GM23248 (cell line): Measurements from ENCODE around the gene COL23A1. TPM values are rescaled to one million over a fixed set of nuclear protein-coding genes. Genes with fewer than 3 reads are reported as not detected.

ENCODE experiments used
- DNase-seq: peaks from one replicate; pipeline ENCODE4 v3.0.0-alpha.2; 2015
- H2AFZ ChIP-seq: fragments of 200-600 bp; sonication (generic); 2 replicates; pipeline ENCODE4 v1.6.1; 2016; ENCODE audit warnings: antibody characterized with exemption
- H3F3A ChIP-seq: fragments of 200-600 bp; sonication (generic); 2 replicates; pipeline ENCODE4 v1.6.1; 2016; ENCODE audit warnings: mild to moderate bottlenecking, antibody characterized with exemption, mixed run types; ENCODE audit not compliant: insufficient read depth
- H3K27ac ChIP-seq: fragments of 200-600 bp; sonication (generic); 2 replicates; pipeline ENCODE4 v1.5.1; 2016; ENCODE audit warnings: mild to moderate bottlenecking
- H3K27me3 ChIP-seq: fragments of 200-600 bp; sonication (generic); replicated peaks from 2 replicates; pipeline ENCODE4 v1.6.1; 2016; ENCODE audit warnings: mild to moderate bottlenecking; ENCODE audit not compliant: insufficient read depth
- H3K36me3 ChIP-seq: fragments of 200-600 bp; sonication (generic); 2 replicates; pipeline ENCODE4 v1.6.1; 2016; ENCODE audit warnings: low read depth, mild to moderate bottlenecking
- H3K4me1 ChIP-seq: fragments of 200-600 bp; sonication (generic); 2 replicates; pipeline ENCODE4 v1.6.1; 2016; ENCODE audit warnings: mild to moderate bottlenecking; ENCODE audit not compliant: insufficient read depth
- H3K4me2 ChIP-seq: fragments of 200-600 bp; sonication (generic); one replicate; pipeline ENCODE4 v1.6.1; 2016; ENCODE audit warnings: mild to moderate bottlenecking; ENCODE audit not compliant: unreplicated experiment
- H3K4me3 ChIP-seq: fragments of 200-600 bp; sonication (generic); 2 replicates; pipeline ENCODE4 v1.5.1; 2016; ENCODE audit warnings: mild to moderate bottlenecking
- H3K79me2 ChIP-seq: fragments of 200-600 bp; sonication (generic); 2 replicates; pipeline ENCODE4 v1.6.1; 2016; ENCODE audit warnings: mild to moderate bottlenecking; ENCODE audit not compliant: insufficient read depth
- H3K9ac ChIP-seq: fragments of 200-600 bp; sonication (generic); 2 replicates; pipeline ENCODE4 v1.6.1; 2016; ENCODE audit warnings: mild to moderate bottlenecking
- H3K9me2 ChIP-seq: fragments of 200-600 bp; sonication (generic); 2 replicates; pipeline ENCODE4 v1.6.1; 2016; ENCODE audit warnings: mixed run types, mild to moderate bottlenecking, moderate library complexity; ENCODE audit not compliant: insufficient read depth
- H3K9me3 ChIP-seq: fragments of 200-600 bp; sonication (generic); one replicate; pipeline ENCODE4 v1.6.1; 2017; ENCODE audit warnings: low read depth
- H4K20me1 ChIP-seq: fragments of 200-600 bp; sonication (generic); 2 replicates; pipeline ENCODE4 v1.6.0; 2016; ENCODE audit not compliant: insufficient read depth
- EZH2 ChIP-seq: fragments of 200-600 bp; sonication (generic); IDR thresholded peaks from 2 replicates; pipeline ENCODE4 v1.6.1; 2018; ENCODE audit warnings: antibody characterized with exemption, mild to moderate bottlenecking; ENCODE audit not compliant: insufficient read depth, poor library complexity, severe bottlenecking
- EZH2phosphoT487 ChIP-seq: fragments of 200-600 bp; sonication (generic); IDR thresholded peaks from 2 replicates; pipeline ENCODE4 v1.6.1; 2018; ENCODE audit warnings: antibody characterized with exemption, moderate library complexity, mild to moderate bottlenecking, low read depth; ENCODE audit not compliant: insufficient read depth
- WGBS, 2 experiments: methylation state at CpG; one replicate each; pipeline ENCODE4 v1.1.6; 2015 to 2017; ENCODE audit warnings: low lambda C conversion rate in 2 of 2, low coverage in 1 of 2; ENCODE audit errors: missing lambda C conversion rate in 2 of 2; 5-methylcytosine and 5-hydroxymethylcytosine counted together
- in situ Hi-C: fragments of 300-500 bp; cut with MboI; formaldehyde crosslinking; loops from 2 replicates; pipeline ENCODE4 v1.15.0; 2020
- polyA plus RNA-seq: library from polyadenylated mRNA; unstranded; fragments of >200 nt; fragmentation: Nextera tagmentation; extraction: Ambion mirVana; gene quantifications from 2 replicates; pipeline ENCODE4 v1.2.1, GENCODE V29; 2016
- total RNA-seq: library from RNA; depleted of rRNA; stranded (reverse); fragments of >200 nt; shearing (Covaris generic); gene quantifications from 2 replicates; pipeline ENCODE4 v1.2.3, GENCODE V29; 2014

The COL23A1 gene
- total and polyA plus RNA-seq, 2 experiments from 2014 or later, result not detected

DNA sequence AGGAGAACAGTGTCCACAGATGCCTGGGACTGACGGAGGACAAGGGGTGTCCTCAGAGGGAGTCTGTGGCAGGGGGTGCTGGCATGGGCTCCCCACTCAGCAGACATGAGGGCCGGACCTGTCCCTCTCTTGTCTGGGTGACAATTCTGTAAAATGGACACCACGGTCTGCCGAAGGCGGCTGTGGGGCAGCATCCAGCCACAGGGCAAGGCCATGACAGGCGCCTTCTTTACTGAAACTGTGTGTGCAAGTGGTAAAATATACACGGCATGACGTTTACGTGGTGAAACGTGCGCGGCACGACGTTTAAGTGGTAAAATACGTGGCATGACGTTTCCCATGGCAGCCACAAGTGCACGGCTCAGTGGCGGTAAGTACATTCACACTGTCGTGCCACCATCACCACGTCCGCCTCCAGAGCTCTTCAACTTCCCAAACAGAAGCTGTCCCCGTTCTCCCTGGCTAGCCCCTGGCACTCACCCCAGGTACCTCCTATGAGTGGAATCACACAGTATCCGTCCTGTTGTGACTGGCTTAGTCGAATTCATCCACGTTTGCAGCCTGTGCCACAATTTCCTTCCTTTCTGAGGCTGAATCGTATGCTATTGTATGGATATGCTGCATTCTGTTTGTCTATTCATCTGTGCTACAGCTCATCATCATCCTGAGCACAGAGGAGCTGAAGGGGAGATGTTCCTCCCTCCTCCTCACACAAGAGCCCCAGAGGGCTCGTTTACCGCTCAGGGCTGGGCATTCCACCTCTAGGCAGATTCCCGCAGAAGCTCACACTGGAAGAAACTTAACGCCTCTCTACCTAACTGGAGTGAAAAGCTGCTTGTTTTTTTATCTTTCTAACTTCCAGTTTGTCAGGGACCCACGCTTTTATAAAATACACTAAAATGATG lies 52.5 kb downstream of the COL23A1 start:
- H3K9me2 ChIP-seq, result no peaks in the 10 kb centered on the region
- H3K9me3 ChIP-seq, result no peaks in the 10 kb centered on the region
- in situ Hi-C loops, result no loop called here
- no peaks in the 10 kb centered on the region for H3K4me1 ChIP-seq
- no peak overlapping the region for H3K4me2 ChIP-seq
- 67% methylated on average over 31 of the region's 31 CpGs for WGBS, 2 experiments
- no peaks in the 10 kb centered on the region for H4K20me1 ChIP-seq
- no peak for DNase-seq
- no peak overlapping the region for H3K27ac ChIP-seq
- no peaks in the 10 kb centered on the region for H3K27me3 ChIP-seq
- no peak overlapping the region for H2AFZ ChIP-seq
- H3K9ac ChIP-seq, result no peak overlapping the region
- no peak overlapping the region for H3K4me3 ChIP-seq
- no peaks in the 10 kb centered on the region for H3K79me2 ChIP-seq
- TF ChIP-seq EZH2phosphoT487, result no peak
- TF ChIP-seq EZH2, result no peak
- H3F3A ChIP-seq, result no peaks in the 10 kb centered on the region
- H3K36me3 ChIP-seq, result no peaks in the 10 kb centered on the region

DNA sequence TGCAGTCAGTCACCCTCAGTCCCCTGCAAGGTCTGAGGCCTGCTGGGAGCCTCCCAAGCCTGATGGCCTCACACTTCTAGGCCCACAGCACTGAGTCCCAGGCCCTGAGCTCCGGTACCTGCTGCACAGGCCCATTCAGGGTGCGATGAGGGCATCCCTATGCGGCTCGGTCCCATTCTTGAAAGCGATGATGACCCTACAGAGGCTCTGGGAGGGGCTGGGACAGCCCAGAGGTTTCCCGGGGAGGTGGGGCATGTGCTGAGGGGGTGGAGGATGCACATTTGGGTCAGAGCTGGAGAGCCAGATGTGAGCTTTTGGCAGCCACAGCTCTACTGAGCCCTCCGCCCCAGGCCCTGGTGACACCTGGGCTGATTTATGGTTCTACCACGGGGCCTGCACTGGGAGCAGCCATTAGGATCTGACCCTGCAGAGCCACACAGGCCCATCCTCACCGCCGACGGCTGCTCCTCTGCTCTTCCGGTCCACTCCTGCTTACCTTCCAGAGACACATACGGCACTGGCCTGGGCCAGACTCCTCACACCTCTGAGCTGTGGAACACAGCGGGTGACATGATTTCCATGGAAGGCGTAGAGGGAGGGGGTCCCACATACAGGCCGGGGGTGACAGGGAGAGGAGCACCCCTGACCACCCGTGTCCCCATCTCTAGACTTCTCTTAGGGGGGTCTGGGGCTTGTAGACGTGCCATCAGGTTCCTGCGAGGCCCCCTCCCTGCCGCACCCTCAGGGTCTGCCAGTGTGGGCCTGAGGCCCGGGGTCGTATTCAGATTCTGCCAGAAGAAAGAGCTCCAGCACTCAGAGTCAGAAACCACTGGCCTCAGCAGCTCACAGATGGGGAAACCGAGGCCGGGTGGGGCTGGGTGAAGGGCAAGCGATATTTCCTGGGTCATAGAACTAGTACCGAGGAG lies 53.4 kb downstream of the COL23A1 start:
- Histone ChIP-seq H3K4me2 (no peak overlapping the region), H3K27ac (no peak overlapping the region), H3F3A (no peaks in the 10 kb centered on the region), H3K9me2 (no peaks in the 10 kb centered on the region), H4K20me1 (no peaks in the 10 kb centered on the region), H3K4me3 (no peak overlapping the region), H3K36me3 (no peaks in the 10 kb centered on the region), H3K27me3 (no peaks in the 10 kb centered on the region), H3K9me3 (no peaks in the 10 kb centered on the region), H3K9ac (no peak overlapping the region), H3K79me2 (no peaks in the 10 kb centered on the region), H3K4me1 (no peaks in the 10 kb centered on the region), H2AFZ (no peak overlapping the region)
- DNase-seq, result no peak
- TF ChIP-seq EZH2 (no peak), EZH2phosphoT487 (no peak)
- 73 to 77% methylated on average over 26 of the region's 26 CpGs for WGBS, 2 experiments
- in situ Hi-C loops, result no loop called here

- Histone ChIP-seq H3K4me2 (no peak overlapping the region), H2AFZ (no peak overlapping the region), H3K9me3 (no peaks in the 10 kb centered on the region), H3K4me1 (no peaks in the 10 kb centered on the region), H3K27me3 (no peaks in the 10 kb centered on the region), H3K9me2 (no peaks in the 10 kb centered on the region), H4K20me1 (no peaks in the 10 kb centered on the region), H3K4me3 (no peak overlapping the region), H3F3A (no peaks in the 10 kb centered on the region), H3K9ac (no peak overlapping the region), H3K27ac (no peak overlapping the region), H3K36me3 (no peaks in the 10 kb centered on the region), H3K79me2 (no peaks in the 10 kb centered on the region)
- in situ Hi-C loops, result no loop called here
- peak; percentile 53 for DNase-seq
- WGBS, 2 experiments, result 30 to 33% methylated on average over 18 to 20 of the region's 20 CpGs
- no peak for TF ChIP-seq EZH2phosphoT487
- TF ChIP-seq EZH2, result no peak
These were observed 54.7 kb downstream of the COL23A1 start for GRCh38 chr5:178535299-178536175.

DNA sequence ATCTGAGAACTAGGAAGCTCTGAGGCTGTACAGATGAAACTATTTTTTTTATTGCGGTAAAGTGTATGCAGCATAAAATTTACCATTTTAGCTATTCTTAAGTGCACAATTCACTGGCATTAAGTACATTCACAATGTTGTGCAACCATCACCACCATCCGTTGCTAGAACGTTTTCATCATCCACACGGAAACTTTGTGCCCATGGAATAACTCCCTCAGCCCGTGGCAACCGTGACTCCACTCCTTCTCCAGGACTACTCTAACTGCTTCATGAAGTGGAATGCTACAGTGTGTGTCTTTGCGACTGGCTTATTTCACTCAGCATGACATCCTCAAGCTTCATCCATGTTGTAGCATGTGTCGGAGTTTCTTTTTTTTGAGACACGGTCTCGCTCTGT lies 57.1 kb downstream of the COL23A1 start:
- no peak overlapping the region for H3K27ac ChIP-seq
- in situ Hi-C loops, result no loop called here
- no peak overlapping the region for H3K4me3 ChIP-seq
- H2AFZ ChIP-seq, result no peak overlapping the region
- no peak overlapping the region for H3K4me2 ChIP-seq
- no peaks in the 10 kb centered on the region for H3K9me3 ChIP-seq
- H4K20me1 ChIP-seq, result no peaks in the 10 kb centered on the region
- H3F3A ChIP-seq, result no peaks in the 10 kb centered on the region
- DNase-seq, result no peak
- no peaks in the 10 kb centered on the region for H3K27me3 ChIP-seq
- H3K4me1 ChIP-seq, result no peaks in the 10 kb centered on the region
- H3K9me2 ChIP-seq, result no peaks in the 10 kb centered on the region
- WGBS, 2 experiments, result 73 to 79% methylated on average over 10 of the region's 10 CpGs
- no peaks in the 10 kb centered on the region for H3K36me3 ChIP-seq
- no peaks in the 10 kb centered on the region for H3K79me2 ChIP-seq
- H3K9ac ChIP-seq, result no peak overlapping the region
- TF ChIP-seq EZH2 (no peak), EZH2phosphoT487 (no peak)
